Heart right ventricle (tissue), 16 donors: ENCODE measurements around the gene ELAVL3. TPM values are rescaled to one million over a fixed set of nuclear protein-coding genes. Genes with fewer than 3 reads are reported as not detected.

Experiments used
- ATAC-seq, 8 donors: fragments of 200-7000 bp; cut with Tn5 transposase; one replicate each; pipeline ENCODE4 v1.9.1; 2020; ENCODE audit warnings: mild to moderate bottlenecking in 8 of 8, moderate library complexity in 8 of 8, moderate number of reproducible peaks in 1 of 8
- DNase-seq, 2 donors: peaks; one replicate each; pipeline ENCODE4 v3.0.0-alpha.2; 2020
- H3K27ac ChIP-seq, 10 donors: fragments of 200-600 bp; sonication (generic) in 2 of 10; one replicate each; pipeline versions ENCODE4 v1.5.0 to v1.8.0; 2020 to 2022; ENCODE audit warnings: mild to moderate bottlenecking in 3 of 10
- H3K27me3 ChIP-seq, 7 donors: fragments of 200-600 bp; one replicate each; pipeline ENCODE4 v1.8.0; 2021 to 2022; ENCODE audit warnings: mild to moderate bottlenecking in 2 of 7
- H3K36me3 ChIP-seq, 9 donors: fragments of 200-600 bp; sonication (generic) in 1 of 9; one replicate each; pipeline versions ENCODE4 v1.5.0 to v1.8.0; 2020 to 2022; ENCODE audit warnings: mild to moderate bottlenecking in 2 of 9
- H3K4me1 ChIP-seq, 9 donors: fragments of 200-600 bp; sonication (generic) in 1 of 9; one replicate each; pipeline versions ENCODE4 v1.5.0 to v1.8.0; 2020 to 2022; ENCODE audit warnings: mild to moderate bottlenecking in 4 of 9
- H3K4me3 ChIP-seq, 10 donors: fragments of 200-600 bp; sonication (generic) in 2 of 10; one replicate each; pipeline versions ENCODE4 v1.5.0 to v1.8.0; 2020 to 2022; ENCODE audit warnings: mild to moderate bottlenecking in 7 of 10, moderate library complexity in 2 of 10
- H3K9me3 ChIP-seq, 11 donors: fragments of 200-600 bp in 10 of 11; sonication (generic) in 2 of 11; one replicate each; pipeline versions ENCODE4 v1.5.0 to v1.8.0; 2013 to 2022; ENCODE audit warnings: mild to moderate bottlenecking in 2 of 11, control low read depth in 1 of 11, moderate library complexity in 1 of 11
- WGBS, 2 donors: extraction: QIAGEN DNeasy Blood & Tissue Kit; methylation state at CpG; one replicate each; pipeline ENCODE4 v1.1.7; 2013; ENCODE audit warnings: inconsistent platforms in 1 of 2; 5-methylcytosine and 5-hydroxymethylcytosine counted together
- intact Hi-C, 10 donors: fragments of 100-400 bp; cut with DNase I; formaldehyde crosslinking; loops; one replicate each; pipeline versions ENCODE4 v1.11.1 to v1.14.2; 2022
- polyA plus RNA-seq, 2 donors: library from polyadenylated mRNA; stranded (reverse); fragments of 200-250 nt; gene quantifications; one replicate each; pipeline ENCODE4 v1.2.3, GENCODE V29; 2013
- total RNA-seq, 10 donors: library from RNA; stranded (reverse); fragmentation: NEBNext Ultra II Directional in 3 of 10; extraction: Animal tissue kit (Norgen Biotek cat#: 25700) in 3 of 10; gene quantifications; one replicate each; pipeline versions ENCODE4 v1.2.1 to v1.2.4, GENCODE V29; 2021 to 2023
- TF ChIP-seq, protein P1 (sequence below), 9 donors: fragments of 200-600 bp; sonication (generic) in 2 of 9; IDR thresholded peaks; one replicate each; pipeline versions ENCODE4 v1.5.0 to v1.8.0; 2021 to 2022; ENCODE audit warnings: antibody characterized with exemption in 9 of 9, mild to moderate bottlenecking in 5 of 9, moderate library complexity in 1 of 9
- donor health status: Arrhythmogenic right ventricular cardiomyopathy.
- donor health status: ischemic (EF 13 %, LVEDD 7.1; RV severe dilation, severe dysfunction).
- donor health status: healthy with polysubstance abuse.
- donor health status: DM: no; HTN: yes; CAD: no.
- donor health status: DM: no; HTN: no; CAD: no.
- donor health status: ischemic (EF 25% LVEDD 6.9; RV normal size, moderate dysfunction).
- donor health status: ischemic (EF 25% LVEDD 5.7; RV mildly dilated, moderate dysfunction).
- donor health status: healthy.
- donor health status: DM: yes; HTN: yes; CAD: no.
- donor health status: Ischemic cardiomyopathy.
- donor health status: ischemic (EF 35%, LVEDD 5.7; RV mildly dilated, moderate dysfunction).
- donor health status: nonischemic (EF 11% LVEDD 7.7; RV severe dilation, severe dysfunction).
- donor health status: DM: yes; HTN: yes; CAD: no.
- donor health status: PGD.
- donor health status: ischemic (EF 29% LVEDD 5.4; RV normal size, mild dysfunction).
- donor health status: nonischemic (EF 23%, LVEDD 6.1; RV moderate dilation, normal function).

ELAVL3 gene
- total and polyA plus RNA-seq, 12 donors: 0.07 to 0.44 (median 0.21) TPM; not detected in 3

GRCh38 chr19:11495885-11496284 is 15.0 kb upstream of the ELAVL3 start:
- Histone ChIP-seq H3K4me3 (no peak overlapping the region), H3K27ac (no peak overlapping the region), H3K9me3 (no peaks in the 10 kb centered on the region), H3K36me3 (peaks cover 0 to 61% (median 8%) of the 10 kb centered on the region in 9 donors), H3K27me3 (no peaks in the 10 kb centered on the region), H3K4me1 (no peaks in the 10 kb centered on the region)
- no peak for ATAC-seq
- no peak for DNase-seq
- TF ChIP-seq, protein P1, sequence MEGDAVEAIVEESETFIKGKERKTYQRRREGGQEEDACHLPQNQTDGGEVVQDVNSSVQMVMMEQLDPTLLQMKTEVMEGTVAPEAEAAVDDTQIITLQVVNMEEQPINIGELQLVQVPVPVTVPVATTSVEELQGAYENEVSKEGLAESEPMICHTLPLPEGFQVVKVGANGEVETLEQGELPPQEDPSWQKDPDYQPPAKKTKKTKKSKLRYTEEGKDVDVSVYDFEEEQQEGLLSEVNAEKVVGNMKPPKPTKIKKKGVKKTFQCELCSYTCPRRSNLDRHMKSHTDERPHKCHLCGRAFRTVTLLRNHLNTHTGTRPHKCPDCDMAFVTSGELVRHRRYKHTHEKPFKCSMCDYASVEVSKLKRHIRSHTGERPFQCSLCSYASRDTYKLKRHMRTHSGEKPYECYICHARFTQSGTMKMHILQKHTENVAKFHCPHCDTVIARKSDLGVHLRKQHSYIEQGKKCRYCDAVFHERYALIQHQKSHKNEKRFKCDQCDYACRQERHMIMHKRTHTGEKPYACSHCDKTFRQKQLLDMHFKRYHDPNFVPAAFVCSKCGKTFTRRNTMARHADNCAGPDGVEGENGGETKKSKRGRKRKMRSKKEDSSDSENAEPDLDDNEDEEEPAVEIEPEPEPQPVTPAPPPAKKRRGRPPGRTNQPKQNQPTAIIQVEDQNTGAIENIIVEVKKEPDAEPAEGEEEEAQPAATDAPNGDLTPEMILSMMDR (IDR thresholded peaks at IDR 0.05): no peak
- 96 to 98% methylated on average over 22 of the region's 22 CpGs for WGBS, 2 donors
- intact Hi-C loops: loop anchor here in 4 of 10 donors (2.0 to 5.0 kb wide), 3 partner anchors 91 to 96 kb away; no protein-coding TSS in a partner anchor

- TF ChIP-seq, protein P1 (IDR thresholded peaks at IDR 0.05): no peak
- Histone ChIP-seq H3K4me3 (no peak overlapping the region), H3K27ac (no peak overlapping the region), H3K9me3 (no peaks in the 10 kb centered on the region), H3K4me1 (no peaks in the 10 kb centered on the region), H3K27me3 (no peaks in the 10 kb centered on the region), H3K36me3 (peaks cover 0 to 65% (median 8%) of the 10 kb centered on the region in 9 donors)
- 90 to 94% methylated on average over 10 of the region's 10 CpGs for WGBS, 2 donors
- intact Hi-C loops: loop anchor here in 3 of 10 donors (5.0 kb wide), 2 partner anchors 92 to 97 kb away; no protein-coding TSS in a partner anchor
- DNase-seq (no peak), ATAC-seq (peak in 1 of 8 donors; percentile 8)
These were observed 14.6 kb upstream of the ELAVL3 start for GRCh38 chr19:11495481-11495880.

DNA sequence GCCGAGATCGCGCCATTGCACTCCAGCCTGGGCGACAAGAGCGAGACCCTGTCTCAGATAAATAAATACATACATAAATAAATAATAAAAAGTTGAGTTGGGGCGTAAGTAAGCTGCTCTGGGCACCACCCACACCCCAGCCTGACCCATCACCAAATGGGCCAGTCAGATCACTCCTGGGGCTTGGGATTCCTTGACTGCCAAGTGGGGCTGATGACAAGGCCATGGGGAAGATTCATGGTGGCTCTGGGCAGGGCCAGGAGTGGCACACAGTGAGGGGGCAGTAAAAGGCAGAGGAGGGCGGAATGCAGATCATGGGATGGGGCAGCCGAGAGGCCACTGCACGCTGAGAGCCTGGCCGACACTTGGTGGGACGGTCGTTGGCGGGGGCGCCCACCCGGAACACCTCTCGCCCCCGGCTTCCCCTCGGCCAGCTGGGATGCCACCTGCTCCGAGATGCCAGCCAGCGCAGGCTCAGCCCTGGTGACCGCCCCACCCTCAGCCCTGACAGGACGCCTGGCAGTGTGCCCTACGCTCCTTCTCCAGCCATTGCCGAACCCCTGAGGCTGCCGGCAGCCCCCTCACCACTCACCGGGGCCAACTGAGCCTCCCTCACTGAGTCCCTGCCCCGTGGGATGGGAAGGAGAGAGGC is 13.9 kb upstream of the ELAVL3 start:
- TF ChIP-seq, protein P1 (IDR thresholded peaks at IDR 0.05): no peak
- intact Hi-C loops: loop anchor here in 3 of 10 donors (5.0 kb wide), 2 partner anchors 93 to 98 kb away; no protein-coding TSS in a partner anchor
- 93 to 94% methylated on average over 27 of the region's 27 CpGs for WGBS, 2 donors

DNA sequence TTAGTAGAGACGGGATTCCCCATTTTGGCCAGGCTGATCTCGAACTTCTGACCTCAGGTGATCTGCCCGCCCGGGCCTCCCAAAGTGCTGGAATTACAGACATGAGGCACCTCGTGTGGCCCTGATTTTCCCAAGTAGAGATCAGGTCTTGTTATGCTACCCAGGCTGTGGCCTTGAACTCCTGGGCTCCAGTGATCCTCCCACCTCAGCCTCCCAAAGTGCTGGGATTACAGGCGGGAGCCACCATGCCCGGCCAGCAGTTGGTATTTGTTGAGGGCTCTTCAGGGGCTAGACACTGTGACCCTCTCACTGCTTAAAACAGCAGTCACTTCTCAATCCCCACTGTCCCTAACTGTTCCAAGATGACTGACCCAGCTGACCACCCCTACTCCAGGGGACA is 8.5 kb upstream of the ELAVL3 start:
- H3K4me1 ChIP-seq: no peaks in the 10 kb centered on the region
- H3K27ac ChIP-seq: no peak overlapping the region
- H3K36me3 ChIP-seq: peaks cover 0 to 56% (median 4%) of the 10 kb centered on the region in 9 donors
- no peak for DNase-seq
- no peaks in the 10 kb centered on the region for H3K9me3 ChIP-seq
- TF ChIP-seq, protein P1 (IDR thresholded peaks at IDR 0.05): no peak
- ATAC-seq: no peak
- WGBS, 2 donors: 94 to 96% methylated on average over 7 of the region's 7 CpGs
- intact Hi-C loops: loop anchor here in 3 of 10 donors (10.0 kb wide), 1 partner anchor 195 kb away; the partner anchor contains the start of gene TSPAN16 (in 3 of the 3)
- no peak overlapping the region for H3K4me3 ChIP-seq
- H3K27me3 ChIP-seq: peaks cover 0 to 7% (median 0%) of the 10 kb centered on the region in 7 donors

More for the DNA sequence above, 13.9 kb upstream of the ELAVL3 start:
- Histone ChIP-seq H3K27me3 (no peaks in the 10 kb centered on the region), H3K36me3 (peaks cover 0 to 72% (median 8%) of the 10 kb centered on the region in 9 donors), H3K4me3 (no peak overlapping the region), H3K27ac (no peak overlapping the region), H3K9me3 (no peaks in the 10 kb centered on the region), H3K4me1 (no peaks in the 10 kb centered on the region)
- DNase-seq (no peak), ATAC-seq (no peak)
